Measurements from ENCODE around the gene SMG9.

The SMG9 gene

DNA sequence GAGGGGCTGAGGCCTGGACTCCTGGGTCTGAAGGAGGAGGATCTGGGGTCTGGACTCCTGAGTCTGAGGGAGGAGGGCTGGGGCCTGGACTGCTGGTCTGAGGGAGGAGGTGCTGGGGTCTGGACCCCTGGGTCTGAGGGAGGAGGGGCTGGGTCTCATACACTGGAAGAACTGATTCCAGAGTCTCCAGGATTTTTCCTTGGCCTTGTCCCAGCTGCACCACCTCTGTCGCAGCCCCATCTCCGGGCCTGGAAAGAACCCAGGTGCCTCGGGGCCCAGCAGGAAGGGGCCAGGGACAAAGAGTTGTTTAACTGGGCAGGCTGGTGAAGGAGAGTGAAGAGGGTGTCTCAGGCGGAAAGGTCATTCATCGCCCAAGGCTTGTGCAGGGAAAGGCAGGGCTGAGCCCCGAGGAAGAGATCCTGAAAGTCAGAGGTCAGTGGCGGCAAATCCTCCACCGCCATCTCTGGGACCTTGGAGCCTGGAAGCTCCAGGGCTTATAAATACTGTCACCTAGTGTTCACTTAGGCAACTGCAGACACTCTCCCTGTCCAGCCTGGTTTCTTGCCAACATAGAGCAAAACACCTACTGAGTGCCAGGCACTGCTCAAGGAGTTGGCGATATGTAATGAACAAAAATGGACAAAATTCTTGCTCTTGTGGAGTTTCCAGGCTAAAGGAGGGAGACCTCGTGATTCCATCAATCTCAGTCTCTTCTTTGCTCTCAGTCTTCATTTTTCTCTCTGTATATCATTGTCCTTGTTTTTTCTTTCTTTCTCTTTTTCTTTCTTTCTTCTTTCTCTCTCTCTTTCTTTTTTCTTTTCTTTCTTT is 30.4 kb upstream of the SMG9 start:
- Histone ChIP-seq H3K4me1 (ENCODE audit: control insufficient read depth, insufficient read depth, low read length) (no peaks in the 10 kb centered on the region), H3K9ac (ENCODE audit: low read length) (no peak overlapping the region)

DNA sequence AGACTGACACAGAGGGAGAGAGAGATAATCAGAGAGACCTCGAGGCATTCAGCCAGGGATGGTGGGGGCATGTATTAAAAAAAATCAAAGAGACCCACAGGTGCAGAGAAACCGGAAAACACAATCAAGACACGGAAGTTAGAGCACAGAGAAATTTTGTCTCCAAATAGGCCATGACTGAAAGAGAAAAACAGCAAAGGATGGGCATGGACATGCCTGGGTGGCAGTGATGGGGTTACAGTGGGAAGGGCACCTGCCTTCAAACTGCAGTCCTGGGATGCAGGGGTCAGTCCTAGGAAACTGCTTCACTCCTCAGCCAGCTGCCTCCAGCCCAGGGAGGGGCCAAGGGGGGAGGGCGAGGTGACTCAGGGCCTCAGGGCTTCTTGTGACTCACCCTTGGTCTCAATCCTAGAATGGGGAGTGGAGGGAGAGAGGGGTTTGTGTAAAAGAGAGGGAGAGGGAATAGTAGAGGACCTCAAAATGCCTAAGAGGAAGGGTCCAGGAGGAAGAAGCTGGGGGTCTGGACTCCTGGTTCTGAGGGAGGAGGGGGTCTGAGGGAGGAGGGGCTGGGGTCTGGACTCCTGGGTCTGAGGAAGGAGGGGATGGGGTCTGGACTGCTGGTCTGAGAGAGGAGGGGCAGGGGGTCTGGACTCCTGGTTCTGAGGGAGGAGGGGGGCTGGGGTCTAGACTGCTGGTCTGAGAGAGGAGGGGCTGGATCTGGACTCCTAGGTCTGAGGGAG is 29.6 kb upstream of the SMG9 start:
- Histone ChIP-seq H3K27ac (ENCODE audit: low read depth, low read length) (no peak overlapping the region), H3K36me3 (ENCODE audit: control insufficient read depth, insufficient read depth, low read length) (no peaks in the 10 kb centered on the region), H3K9ac (ENCODE audit: low read length) (no peak overlapping the region), H3K4me1 (ENCODE audit: control insufficient read depth, insufficient read depth, low read length) (no peaks in the 10 kb centered on the region), H3K27me3 (ENCODE audit: control insufficient read depth, insufficient read depth, low read length) (peaks cover 4% of the 10 kb centered on the region), H3K4me3 (ENCODE audit: low read length) (no peak overlapping the region)

More for the DNA sequence above, 30.4 kb upstream of the SMG9 start:
- Histone ChIP-seq H3K27ac (ENCODE audit: low read depth, low read length) (no peak overlapping the region), H3K4me3 (ENCODE audit: low read length) (no peak overlapping the region), H3K27me3 (ENCODE audit: control insufficient read depth, insufficient read depth, low read length) (peaks cover 3% of the 10 kb centered on the region), H3K36me3 (ENCODE audit: control insufficient read depth, insufficient read depth, low read length) (no peaks in the 10 kb centered on the region)

DNA sequence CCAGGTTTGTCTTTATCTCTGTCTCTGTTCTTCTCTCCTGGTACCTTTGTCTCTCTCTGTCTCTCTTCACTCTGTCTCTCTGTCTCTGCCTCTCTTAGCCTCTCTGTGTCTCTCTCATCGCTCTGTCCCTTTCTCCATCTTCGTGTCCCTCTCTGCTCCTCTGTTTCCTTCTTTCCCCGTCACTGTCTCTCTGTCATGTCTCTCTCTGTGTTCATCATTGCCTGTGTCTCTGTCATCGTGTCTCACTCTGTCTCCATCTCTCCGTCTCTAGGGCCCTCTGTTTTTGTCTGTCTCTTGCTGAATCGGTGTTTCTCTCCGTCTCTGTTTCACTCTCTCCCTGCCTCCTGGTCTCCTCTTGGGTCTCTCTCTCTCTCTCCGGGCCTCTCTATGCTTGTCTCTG is 28.9 kb upstream of the SMG9 start:
- no peak overlapping the region for H3K4me3 ChIP-seq (ENCODE audit: low read length)
- no peaks in the 10 kb centered on the region for H3K4me1 ChIP-seq (ENCODE audit: control insufficient read depth, insufficient read depth, low read length)
- H3K27ac ChIP-seq (ENCODE audit: low read depth, low read length): no peak overlapping the region
- no peaks in the 10 kb centered on the region for H3K36me3 ChIP-seq (ENCODE audit: control insufficient read depth, insufficient read depth, low read length)
- peaks cover 5% of the 10 kb centered on the region for H3K27me3 ChIP-seq (ENCODE audit: control insufficient read depth, insufficient read depth, low read length)
- no peak overlapping the region for H3K9ac ChIP-seq (ENCODE audit: low read length)

DNA sequence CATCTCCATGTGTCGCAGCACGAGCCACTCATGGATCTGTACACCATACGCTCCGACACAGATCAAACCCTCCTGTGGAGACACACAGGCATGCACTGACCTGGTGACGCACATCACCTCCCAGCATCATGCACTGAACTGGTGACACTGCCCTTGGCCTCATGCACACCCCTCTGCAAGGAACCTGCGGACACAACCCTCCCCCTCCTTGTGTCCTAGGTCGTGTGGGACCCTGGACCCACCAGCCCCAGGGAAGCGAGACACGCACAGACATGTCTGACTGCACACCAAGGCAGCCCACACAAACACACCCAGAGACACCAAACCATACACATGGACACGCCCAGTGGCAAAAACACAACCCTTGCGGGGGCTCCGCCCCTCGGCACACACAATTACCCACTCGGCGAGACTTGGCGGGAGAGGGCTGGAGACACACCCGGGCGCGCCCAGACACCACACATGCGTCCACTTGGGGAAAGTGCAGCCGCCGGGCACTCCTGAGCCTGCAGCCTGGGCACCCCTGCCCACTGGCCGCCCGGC is 28.0 kb upstream of the SMG9 start:
- Histone ChIP-seq H3K9ac (ENCODE audit: low read length) (no peak overlapping the region), H3K4me3 (ENCODE audit: low read length) (peak overlapping the region; percentile 38), H3K27me3 (ENCODE audit: control insufficient read depth, insufficient read depth, low read length) (peaks cover 5% of the 10 kb centered on the region), H3K27ac (ENCODE audit: low read depth, low read length) (no peak overlapping the region), H3K36me3 (ENCODE audit: control insufficient read depth, insufficient read depth, low read length) (no peaks in the 10 kb centered on the region), H3K4me1 (ENCODE audit: control insufficient read depth, insufficient read depth, low read length) (no peaks in the 10 kb centered on the region)

GRCh38 chr19:43782311-43782660 is 27.5 kb upstream of the SMG9 start:
- H3K9ac ChIP-seq (ENCODE audit: low read length): no peak overlapping the region
- no peaks in the 10 kb centered on the region for H3K36me3 ChIP-seq (ENCODE audit: control insufficient read depth, insufficient read depth, low read length)
- H3K4me3 ChIP-seq (ENCODE audit: low read length): peak overlapping the region; percentile 38
- no peaks in the 10 kb centered on the region for H3K4me1 ChIP-seq (ENCODE audit: control insufficient read depth, insufficient read depth, low read length)
- H3K27ac ChIP-seq (ENCODE audit: low read depth, low read length): no peak overlapping the region
- H3K27me3 ChIP-seq (ENCODE audit: control insufficient read depth, insufficient read depth, low read length): peaks cover 5% of the 10 kb centered on the region

DNA sequence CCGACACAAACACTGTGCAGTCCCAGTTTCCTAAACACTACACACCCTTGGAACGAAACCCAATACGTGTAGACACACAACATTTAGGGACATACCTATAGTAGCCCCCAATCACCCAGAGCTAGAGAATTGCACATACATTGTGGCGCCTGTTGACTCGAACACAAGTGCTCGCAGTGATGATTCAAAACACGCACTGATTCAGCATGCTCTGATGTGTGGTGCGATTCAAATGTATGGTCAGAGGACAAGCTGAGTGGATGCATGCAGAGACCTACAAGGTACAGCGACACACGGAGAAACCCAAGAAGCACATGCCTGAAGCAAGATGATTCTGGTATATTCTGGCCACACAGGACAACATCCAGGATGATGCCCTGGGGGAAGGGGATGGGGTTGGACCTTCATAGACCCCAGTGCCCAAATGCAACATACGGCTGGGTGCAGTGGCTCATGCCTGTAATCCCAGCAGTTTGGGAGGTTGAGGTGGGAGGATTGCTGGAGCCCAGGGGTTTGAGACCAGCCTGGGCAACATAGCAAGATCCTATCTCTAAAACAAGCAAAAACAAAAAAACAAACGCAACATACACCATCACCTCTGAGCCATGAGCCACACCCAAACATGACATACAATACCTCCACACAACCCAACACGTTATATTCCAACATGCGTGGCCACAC is 27.0 kb upstream of the SMG9 start:
- H3K4me3 ChIP-seq (ENCODE audit: low read length): no peak overlapping the region
- no peaks in the 10 kb centered on the region for H3K4me1 ChIP-seq (ENCODE audit: control insufficient read depth, insufficient read depth, low read length)
- H3K27ac ChIP-seq (ENCODE audit: low read depth, low read length): no peak overlapping the region
- H3K27me3 ChIP-seq (ENCODE audit: control insufficient read depth, insufficient read depth, low read length): peaks cover 5% of the 10 kb centered on the region
- H3K36me3 ChIP-seq (ENCODE audit: control insufficient read depth, insufficient read depth, low read length): no peaks in the 10 kb centered on the region
- H3K9ac ChIP-seq (ENCODE audit: low read length): no peak overlapping the region

- peak within 1 kb of the TSS; percentile 67 for H3K9ac ChIP-seq (ENCODE audit: low read length)
- H3K4me3 ChIP-seq (ENCODE audit: low read length): peak within 1 kb of the TSS; percentile 72
- peaks cover 5% of the 10 kb centered on the region for H3K27me3 ChIP-seq (ENCODE audit: control insufficient read depth, insufficient read depth, low read length)
- H3K36me3 ChIP-seq (ENCODE audit: control insufficient read depth, insufficient read depth, low read length): no peaks in the 10 kb centered on the region
- H3K27ac ChIP-seq (ENCODE audit: low read depth, low read length): no peak within 1 kb of the TSS
- H3K4me1 ChIP-seq (ENCODE audit: control insufficient read depth, insufficient read depth, low read length): no peaks in the 10 kb centered on the region
Observed at GRCh38 chr19:43780706-43781525, 26.2 kb upstream of the SMG9 start, which contains the start of gene KCNN4. Gene KCNN4 (minus strand): TSS chr19:43780973. CDS start chr19:43780861, 112 bp downstream.

DNA sequence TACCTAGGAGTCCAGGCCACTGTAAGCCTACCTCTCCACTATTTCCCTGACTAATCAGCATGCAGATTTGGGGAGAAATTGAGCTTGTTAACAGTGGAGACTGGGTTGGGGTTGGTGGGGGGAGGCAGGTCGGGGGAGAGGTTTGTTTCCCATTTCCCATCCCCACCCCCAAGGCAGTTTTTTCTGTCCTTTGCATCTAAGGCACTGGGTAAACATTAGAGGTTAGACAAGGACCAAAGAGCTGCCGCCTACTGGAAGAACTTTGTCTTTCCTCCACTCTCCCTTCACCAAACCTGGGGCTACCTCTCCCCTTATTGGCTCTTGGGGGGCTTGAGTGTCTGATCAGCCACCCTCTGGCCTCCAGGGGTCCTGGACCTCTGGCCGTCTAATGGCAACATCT is 25.1 kb upstream of the SMG9 start:
- Histone ChIP-seq H3K4me3 (ENCODE audit: low read length) (peak overlapping the region; percentile 72), H3K27ac (ENCODE audit: low read depth, low read length) (no peak overlapping the region), H3K4me1 (ENCODE audit: control insufficient read depth, insufficient read depth, low read length) (no peaks in the 10 kb centered on the region), H3K9ac (ENCODE audit: low read length) (peak overlapping the region; percentile 67), H3K27me3 (ENCODE audit: control insufficient read depth, insufficient read depth, low read length) (peaks cover 7% of the 10 kb centered on the region), H3K36me3 (ENCODE audit: control insufficient read depth, insufficient read depth, low read length) (no peaks in the 10 kb centered on the region)

GRCh38 chr19:43779147-43779819 is 24.5 kb upstream of the SMG9 start:
- peaks cover 6% of the 10 kb centered on the region for H3K27me3 ChIP-seq (ENCODE audit: control insufficient read depth, insufficient read depth, low read length)
- H3K4me3 ChIP-seq (ENCODE audit: low read length): peak overlapping the region; percentile 72
- no peaks in the 10 kb centered on the region for H3K36me3 ChIP-seq (ENCODE audit: control insufficient read depth, insufficient read depth, low read length)
- H3K27ac ChIP-seq (ENCODE audit: low read depth, low read length): no peak overlapping the region
- H3K4me1 ChIP-seq (ENCODE audit: control insufficient read depth, insufficient read depth, low read length): no peaks in the 10 kb centered on the region
- H3K9ac ChIP-seq (ENCODE audit: low read length): peak overlapping the region; percentile 67

DNA sequence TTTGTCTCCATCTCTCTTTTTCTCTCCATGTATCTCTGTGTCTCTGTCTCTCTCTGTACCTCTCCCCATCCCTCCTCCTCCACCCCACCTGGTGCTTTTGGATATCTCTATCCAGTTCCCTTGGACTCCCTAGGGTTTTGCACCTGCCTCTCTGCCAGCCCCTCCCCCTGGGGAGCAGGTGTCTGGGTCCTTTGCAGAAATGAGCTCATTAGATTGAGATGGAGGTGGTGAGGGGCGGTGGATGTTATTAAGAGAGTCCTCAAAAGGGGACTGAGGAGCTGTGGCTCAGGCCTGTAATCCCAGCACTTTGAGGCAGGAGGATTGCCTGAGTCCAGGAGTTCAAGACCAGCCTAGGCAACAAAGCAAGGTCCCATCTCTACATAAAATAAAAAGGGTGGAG is 23.9 kb upstream of the SMG9 start:
- Histone ChIP-seq H3K9ac (ENCODE audit: low read length) (no peak overlapping the region), H3K27me3 (ENCODE audit: control insufficient read depth, insufficient read depth, low read length) (peaks cover 5% of the 10 kb centered on the region), H3K27ac (ENCODE audit: low read depth, low read length) (no peak overlapping the region), H3K4me3 (ENCODE audit: low read length) (peak overlapping the region; percentile 72), H3K36me3 (ENCODE audit: control insufficient read depth, insufficient read depth, low read length) (no peaks in the 10 kb centered on the region), H3K4me1 (ENCODE audit: control insufficient read depth, insufficient read depth, low read length) (no peaks in the 10 kb centered on the region)

- Histone ChIP-seq H3K27ac (ENCODE audit: low read depth, low read length) (no peak overlapping the region), H3K27me3 (ENCODE audit: control insufficient read depth, insufficient read depth, low read length) (peaks cover 5% of the 10 kb centered on the region), H3K36me3 (ENCODE audit: control insufficient read depth, insufficient read depth, low read length) (no peaks in the 10 kb centered on the region), H3K4me3 (ENCODE audit: low read length) (peak overlapping the region; percentile 16), H3K4me1 (ENCODE audit: control insufficient read depth, insufficient read depth, low read length) (no peaks in the 10 kb centered on the region), H3K9ac (ENCODE audit: low read length) (no peak overlapping the region)
Observed at GRCh38 chr19:43777163-43777695, 22.5 kb upstream of the SMG9 start.
